ENCODE results near the gene SH3RF3. TPM values are rescaled to one million over a fixed set of nuclear protein-coding genes. Genes with fewer than 3 reads are reported as not detected.

SH3RF3 gene
- total and polyA plus RNA-seq, 9 of the 15 experiments (the other 6 are each of a cell fraction or from before 2014, with no cell fraction given), result 0.02 TPM; not detected in 8

DNA sequence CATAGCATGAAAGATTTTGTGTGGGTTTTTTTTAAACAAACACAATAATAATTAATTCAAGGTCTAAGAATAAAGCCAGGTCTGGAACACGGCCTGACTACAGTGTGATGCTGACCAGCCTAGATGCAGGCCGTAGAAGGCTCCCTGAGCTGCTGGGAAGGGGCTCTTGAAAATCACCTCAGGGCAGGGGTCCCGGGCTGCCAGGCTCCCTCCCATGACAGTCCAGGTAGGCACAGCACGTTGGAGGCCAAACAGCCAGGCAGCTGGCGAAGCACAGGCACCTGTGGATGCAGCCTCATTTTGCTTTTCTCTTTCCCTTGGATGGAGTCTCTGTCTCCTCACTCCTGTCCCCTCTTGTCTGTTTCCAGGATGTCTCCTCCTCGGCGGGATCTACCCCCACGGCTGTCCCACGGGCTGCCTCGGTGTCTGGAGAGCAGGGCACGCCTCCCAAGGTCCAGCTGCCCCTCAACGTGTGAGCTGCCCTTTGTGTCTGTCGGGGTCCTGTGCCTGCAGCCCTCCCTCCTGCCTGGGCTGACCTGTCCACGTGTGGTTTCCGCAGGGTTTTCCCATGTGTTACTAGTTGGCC, 290.3 kb downstream of the SH3RF3 start (continued):
- TF ChIP-seq, protein P1, sequence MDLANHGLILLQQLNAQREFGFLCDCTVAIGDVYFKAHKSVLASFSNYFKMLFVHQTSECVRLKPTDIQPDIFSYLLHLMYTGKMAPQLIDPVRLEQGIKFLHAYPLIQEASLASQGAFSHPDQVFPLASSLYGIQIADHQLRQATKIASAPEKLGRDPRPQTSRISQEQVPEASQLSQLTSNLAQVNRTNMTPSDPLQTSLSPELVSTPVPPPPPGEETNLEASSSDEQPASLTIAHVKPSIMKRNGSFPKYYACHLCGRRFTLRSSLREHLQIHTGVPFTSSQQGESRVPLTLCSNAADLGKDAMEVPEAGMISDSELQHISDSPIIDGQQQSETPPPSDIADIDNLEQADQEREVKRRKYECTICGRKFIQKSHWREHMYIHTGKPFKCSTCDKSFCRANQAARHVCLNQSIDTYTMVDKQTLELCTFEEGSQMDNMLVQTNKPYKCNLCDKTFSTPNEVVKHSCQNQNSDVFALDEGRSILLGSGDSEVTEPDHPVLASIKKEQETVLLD (IDR thresholded peaks at IDR 0.05), result no peak
- TF ChIP-seq POU5F1 (IDR thresholded peaks at IDR 0.05; ENCODE audit: borderline replicate concordance, low read depth, low read length, partially characterized antibody) (no peak), HIVEP1 (CRISPR knock-in tag; IDR thresholded peaks at IDR 0.05) (no peak)

GRCh38 chr2:109419960-109420370, 291.0 kb downstream of the SH3RF3 start:
- 0% methylated on average over 5 of the region's 5 CpGs for WGBS (ENCODE audit: insufficient coverage, low coverage, missing lambda C conversion rate)
- Histone ChIP-seq H3K36me3 (ENCODE audit: control insufficient read depth, insufficient read depth, low read length) (no peaks in the 10 kb centered on the region), H4K20me1 (replicated peaks; ENCODE audit: control insufficient read depth, insufficient read depth, low read length) (0 out of 2 replicates have a peak, but pooled peaks cover 3% of the 10 kb centered on the region), H3K27ac (ENCODE audit: extremely low read depth, low read depth, low read length) (no peak overlapping the region), H3K79me2 (ENCODE audit: control insufficient read depth, insufficient read depth, low read length) (no peaks in the 10 kb centered on the region), H3K4me1 (replicated peaks in 1 of 2; ENCODE audit: control insufficient read depth in 2 of 2, insufficient read depth in 2 of 2, low read length in 2 of 2) (no peaks in the 10 kb centered on the region; a peak in 1 of 5 replicates), H3K4me2 (ENCODE audit: insufficient read depth, low read length) (no peak overlapping the region), H2AFZ (ENCODE audit: low read depth, low read length) (no peak overlapping the region), H3K9ac (ENCODE audit: insufficient read depth in 1 of 2, low read depth in 2 of 2, low read length in 2 of 2) (no peak overlapping the region), H3K27me3 (ENCODE audit: control insufficient read depth in 2 of 2, insufficient read depth in 2 of 2, low read length in 2 of 2) (peaks cover 2 to 65% of the 10 kb centered on the region in 2 experiments; a peak in 3 of 5 replicates), H3K9me3 (replicated peaks; ENCODE audit: control insufficient read depth, insufficient read depth, low read depth, low read length) (no peaks in the 10 kb centered on the region), H3K4me3 (no peak overlapping the region), H3K9me1 (ENCODE audit: control insufficient read depth, insufficient read depth, low read length) (no peaks in the 10 kb centered on the region)
- ATAC-seq (no peak), DNase-seq (ENCODE audit: extremely low read depth in 1 of 4, low spot score in 3 of 4) (no peak), FAIRE-seq (no peak)
- BruUV-seq (replicated peaks), result no TSS peak
- intact Hi-C loops (cut with micrococcal nuclease), result no loop called here
- in situ Hi-C loops (cut with MboI), result no loop called here
- ChIA-PET POLR2A (no interaction called here), CTCF (ENCODE audit: low intra/inter-chr PET ratio) (no interaction called here)
- TF ChIP-seq ZNF436 (CRISPR knock-in tag; IDR thresholded peaks at IDR 0.05) (no peak), HCFC1 (IDR thresholded peaks at IDR 0.05; ENCODE audit: low read depth, low read length) (no peak), ZFPM2 (CRISPR knock-in tag; IDR thresholded peaks at IDR 0.05) (no peak), TGIF2 (CRISPR knock-in tag; IDR thresholded peaks at IDR 0.05) (no peak), SRSF1 (IDR thresholded peaks at IDR 0.05; ENCODE audit: low read depth, low read length) (no peak), SNIP1 (IDR thresholded peaks at IDR 0.05; ENCODE audit: low read depth) (no peak), ZNF75A (CRISPR knock-in tag; IDR thresholded peaks at IDR 0.05) (no peak), JUND (IDR thresholded peaks at IDR 0.05; ENCODE audit: borderline replicate concordance, low read depth, low read length) (no peak), JUND (tag; IDR thresholded peaks at IDR 0.05; ENCODE audit: borderline replicate concordance, low read depth, low read length) (no peak), ZBED1 (IDR thresholded peaks at IDR 0.05) (no peak), CBX1 (IDR thresholded peaks at IDR 0.05; ENCODE audit: low read depth) (no peak), MNT (conservative IDR thresholded peaks at IDR 0.05) (no peak), ZNF274 (IDR thresholded peaks at IDR 0.05; ENCODE audit: borderline replicate concordance, low read depth, low read length) (no peak), ZKSCAN8 (CRISPR knock-in tag; IDR thresholded peaks at IDR 0.05) (no peak)
- TF ChIP-seq, protein P2, sequence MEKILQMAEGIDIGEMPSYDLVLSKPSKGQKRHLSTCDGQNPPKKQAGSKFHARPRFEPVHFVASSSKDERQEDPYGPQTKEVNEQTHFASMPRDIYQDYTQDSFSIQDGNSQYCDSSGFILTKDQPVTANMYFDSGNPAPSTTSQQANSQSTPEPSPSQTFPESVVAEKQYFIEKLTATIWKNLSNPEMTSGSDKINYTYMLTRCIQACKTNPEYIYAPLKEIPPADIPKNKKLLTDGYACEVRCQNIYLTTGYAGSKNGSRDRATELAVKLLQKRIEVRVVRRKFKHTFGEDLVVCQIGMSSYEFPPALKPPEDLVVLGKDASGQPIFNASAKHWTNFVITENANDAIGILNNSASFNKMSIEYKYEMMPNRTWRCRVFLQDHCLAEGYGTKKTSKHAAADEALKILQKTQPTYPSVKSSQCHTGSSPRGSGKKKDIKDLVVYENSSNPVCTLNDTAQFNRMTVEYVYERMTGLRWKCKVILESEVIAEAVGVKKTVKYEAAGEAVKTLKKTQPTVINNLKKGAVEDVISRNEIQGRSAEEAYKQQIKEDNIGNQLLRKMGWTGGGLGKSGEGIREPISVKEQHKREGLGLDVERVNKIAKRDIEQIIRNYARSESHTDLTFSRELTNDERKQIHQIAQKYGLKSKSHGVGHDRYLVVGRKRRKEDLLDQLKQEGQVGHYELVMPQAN (IDR thresholded peaks at IDR 0.05; ENCODE audit: borderline replicate concordance), result no peak
